Esophagus muscularis mucosa (tissue), 4 donors: ENCODE data around the gene VILL.

Experiments
- EP300 ChIP-seq: sonication (generic); formaldehyde crosslinking; IDR thresholded peaks from one replicate; pipeline ENCODE4 v1.6.1; 2017; ENCODE audit warnings: antibody characterized with exemption
- POLR2AphosphoS5 ChIP-seq, 2 donors: sonication (generic); formaldehyde crosslinking; IDR thresholded peaks; one replicate each; pipeline ENCODE4 v1.6.1; 2017; ENCODE audit warnings: antibody characterized with exemption in 2 of 2
- TF ChIP-seq, protein P1 (sequence below), 3 experiments: fragments of 200-600 bp in 2 of 3; fragments of 450-650 bp in 1 of 3; sonication (generic) in 2 of 3; IDR thresholded peaks; one replicate each; pipeline ENCODE4 v1.5.1; 2017 to 2019; ENCODE audit warnings: antibody characterized with exemption in 3 of 3, mild to moderate bottlenecking in 2 of 3, moderate library complexity in 1 of 3

DNA sequence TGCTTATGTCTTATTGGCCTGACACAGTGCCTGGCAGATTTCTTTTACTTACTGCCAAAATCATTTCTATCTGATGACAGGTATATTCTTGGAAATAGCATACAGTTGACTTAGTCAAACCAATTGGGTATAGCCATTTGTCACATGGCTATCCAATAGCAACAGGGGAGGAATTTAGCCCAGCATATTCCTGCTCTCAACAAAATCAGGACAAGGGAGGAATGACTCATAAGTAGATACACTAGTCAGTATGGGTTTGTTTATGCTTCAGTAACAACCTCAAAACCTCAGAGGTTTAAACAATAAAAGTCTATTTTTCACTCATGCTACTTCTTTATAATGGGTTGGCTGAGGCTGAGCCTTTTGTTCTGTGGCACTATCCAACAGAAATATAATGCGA, 38.0 kb upstream of the VILL start:
- TF ChIP-seq, protein P1, sequence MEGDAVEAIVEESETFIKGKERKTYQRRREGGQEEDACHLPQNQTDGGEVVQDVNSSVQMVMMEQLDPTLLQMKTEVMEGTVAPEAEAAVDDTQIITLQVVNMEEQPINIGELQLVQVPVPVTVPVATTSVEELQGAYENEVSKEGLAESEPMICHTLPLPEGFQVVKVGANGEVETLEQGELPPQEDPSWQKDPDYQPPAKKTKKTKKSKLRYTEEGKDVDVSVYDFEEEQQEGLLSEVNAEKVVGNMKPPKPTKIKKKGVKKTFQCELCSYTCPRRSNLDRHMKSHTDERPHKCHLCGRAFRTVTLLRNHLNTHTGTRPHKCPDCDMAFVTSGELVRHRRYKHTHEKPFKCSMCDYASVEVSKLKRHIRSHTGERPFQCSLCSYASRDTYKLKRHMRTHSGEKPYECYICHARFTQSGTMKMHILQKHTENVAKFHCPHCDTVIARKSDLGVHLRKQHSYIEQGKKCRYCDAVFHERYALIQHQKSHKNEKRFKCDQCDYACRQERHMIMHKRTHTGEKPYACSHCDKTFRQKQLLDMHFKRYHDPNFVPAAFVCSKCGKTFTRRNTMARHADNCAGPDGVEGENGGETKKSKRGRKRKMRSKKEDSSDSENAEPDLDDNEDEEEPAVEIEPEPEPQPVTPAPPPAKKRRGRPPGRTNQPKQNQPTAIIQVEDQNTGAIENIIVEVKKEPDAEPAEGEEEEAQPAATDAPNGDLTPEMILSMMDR (IDR thresholded peaks at IDR 0.05), result no peak
- no peak for TF ChIP-seq EP300
- no peak for TF ChIP-seq POLR2AphosphoS5 (IDR thresholded peaks at IDR 0.05)
